ENCODE data around the gene AGR2. TPM values are rescaled to one million over a fixed set of nuclear protein-coding genes. Genes with fewer than 3 reads are reported as not detected.

AGR2 gene
- polyA plus RNA-seq, 3 donors, result not detected

DNA sequence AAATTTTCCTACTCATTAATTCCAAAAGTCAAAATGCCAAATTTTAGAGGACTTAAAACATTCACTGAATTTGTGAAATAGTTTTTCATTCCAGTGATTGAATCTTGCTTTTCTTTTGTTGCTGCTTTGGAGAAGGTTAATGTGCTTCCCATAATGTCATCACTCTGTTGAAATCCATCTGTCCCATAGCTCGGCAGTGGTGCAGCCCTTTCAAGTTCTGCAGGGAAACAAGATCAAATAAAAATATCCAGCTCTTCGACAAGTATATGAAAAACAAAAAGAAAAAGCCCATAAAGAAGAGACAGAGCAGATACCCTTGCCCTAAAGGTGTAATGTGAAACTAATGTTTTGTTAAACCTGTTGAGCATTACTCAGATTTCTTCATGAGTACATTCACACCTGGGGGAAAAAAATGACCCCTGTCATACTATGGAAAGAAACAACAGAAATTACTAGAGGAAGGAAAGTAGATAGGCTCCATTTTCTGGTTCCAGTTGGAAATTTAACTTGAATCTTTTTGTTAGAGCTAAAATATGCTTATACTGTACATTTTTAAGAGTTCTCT lies 41.9 kb upstream of the AGR2 start:
- TF ChIP-seq, protein P1, sequence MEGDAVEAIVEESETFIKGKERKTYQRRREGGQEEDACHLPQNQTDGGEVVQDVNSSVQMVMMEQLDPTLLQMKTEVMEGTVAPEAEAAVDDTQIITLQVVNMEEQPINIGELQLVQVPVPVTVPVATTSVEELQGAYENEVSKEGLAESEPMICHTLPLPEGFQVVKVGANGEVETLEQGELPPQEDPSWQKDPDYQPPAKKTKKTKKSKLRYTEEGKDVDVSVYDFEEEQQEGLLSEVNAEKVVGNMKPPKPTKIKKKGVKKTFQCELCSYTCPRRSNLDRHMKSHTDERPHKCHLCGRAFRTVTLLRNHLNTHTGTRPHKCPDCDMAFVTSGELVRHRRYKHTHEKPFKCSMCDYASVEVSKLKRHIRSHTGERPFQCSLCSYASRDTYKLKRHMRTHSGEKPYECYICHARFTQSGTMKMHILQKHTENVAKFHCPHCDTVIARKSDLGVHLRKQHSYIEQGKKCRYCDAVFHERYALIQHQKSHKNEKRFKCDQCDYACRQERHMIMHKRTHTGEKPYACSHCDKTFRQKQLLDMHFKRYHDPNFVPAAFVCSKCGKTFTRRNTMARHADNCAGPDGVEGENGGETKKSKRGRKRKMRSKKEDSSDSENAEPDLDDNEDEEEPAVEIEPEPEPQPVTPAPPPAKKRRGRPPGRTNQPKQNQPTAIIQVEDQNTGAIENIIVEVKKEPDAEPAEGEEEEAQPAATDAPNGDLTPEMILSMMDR (IDR thresholded peaks at IDR 0.05), result no peak
- no peak overlapping the region for H3K4me3 ChIP-seq (replicated peaks in 1 of 3; ENCODE audit: low read depth in 2 of 3, low read length in 3 of 3)
- peak overlapping the region; percentile 15 for H2AFZ ChIP-seq (ENCODE audit: insufficient read depth, low read depth, low read length, poor library complexity, severe bottlenecking)
- no peak overlapping the region for H3K9ac ChIP-seq (ENCODE audit: insufficient read depth, low read length, poor library complexity, severe bottlenecking)
- no peak for DNase-seq
- peaks cover 10 to 15% of the 10 kb centered on the region in 2 donors for H3K4me1 ChIP-seq (ENCODE audit: control insufficient read depth in 1 of 2, insufficient read depth in 2 of 2, low read length in 2 of 2)
- no peak overlapping the region for H3K4me2 ChIP-seq (replicated peaks; ENCODE audit: extremely low read depth, low read length, poor library complexity, severe bottlenecking)
- no peaks in the 10 kb centered on the region for H3K79me2 ChIP-seq (ENCODE audit: insufficient read depth, low read length)
- intact Hi-C loops (cut with micrococcal nuclease), result no loop called here
- H3K4me3 Mint-ChIP-seq, result no peak overlapping the region
- peaks cover 0 to 2% (median 0%) of the 10 kb centered on the region in 7 donors for H3K9me3 Mint-ChIP-seq
- H3K36me3 Mint-ChIP-seq, result no peaks in the 10 kb centered on the region
- peaks cover 0 to 4% (median 0%) of the 10 kb centered on the region in 3 donors for H3K27me3 Mint-ChIP-seq (ENCODE audit: low read depth in 3 of 3)
- H3K27ac ChIP-seq (ENCODE audit: low read depth in 1 of 2, low read length in 2 of 2), result no peak overlapping the region
- WGBS (ENCODE audit: insufficient coverage), result no CpG with 5 or more reads among the region's 2 CpGs
- H3K36me3 ChIP-seq (replicated peaks in 1 of 2; ENCODE audit: control insufficient read depth in 1 of 2, insufficient read depth in 2 of 2, low read length in 2 of 2), result no peaks in the 10 kb centered on the region
- H4K20me1 ChIP-seq (ENCODE audit: insufficient read depth, low read length), result no peaks in the 10 kb centered on the region
- peaks cover 18% of the 10 kb centered on the region for H3K4me1 Mint-ChIP-seq
- H3K27ac Mint-ChIP-seq, result no peak overlapping the region
- H3K27me3 ChIP-seq (ENCODE audit: control insufficient read depth in 2 of 2, insufficient read depth in 2 of 2, low read length in 2 of 2), result no peaks in the 10 kb centered on the region
- no peaks in the 10 kb centered on the region for H3K9me3 ChIP-seq (replicated peaks in 1 of 2; ENCODE audit: control insufficient read depth in 1 of 2, insufficient read depth in 1 of 2, low read length in 2 of 2)

DNA sequence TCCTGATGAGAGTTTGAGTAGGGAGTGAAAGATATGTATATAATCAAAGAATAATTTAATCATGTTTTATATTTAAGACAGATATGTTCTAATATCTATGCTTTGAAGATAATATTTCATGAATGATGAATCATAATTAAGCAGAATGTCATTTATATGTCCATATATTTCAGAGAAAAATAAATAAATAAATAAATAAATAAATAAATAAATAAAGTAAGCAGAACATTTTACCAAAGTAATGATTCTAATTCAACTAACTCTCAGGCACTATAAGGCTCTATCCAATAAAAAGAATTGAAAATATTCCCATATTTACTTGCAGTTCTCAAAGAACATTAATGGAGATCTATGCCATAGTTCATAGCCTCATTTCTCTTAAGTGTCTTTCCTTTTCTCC lies 40.9 kb upstream of the AGR2 start:
- Mint-ChIP-seq H3K9me3 (peaks cover 0 to 2% (median 0%) of the 10 kb centered on the region in 7 donors), H3K4me3 (no peak overlapping the region), H3K4me1 (peaks cover 13% of the 10 kb centered on the region), H3K27me3 (ENCODE audit: low read depth in 3 of 3) (peaks cover 0 to 4% (median 0%) of the 10 kb centered on the region in 3 donors), H3K36me3 (no peaks in the 10 kb centered on the region), H3K27ac (no peak overlapping the region)
- intact Hi-C loops (cut with micrococcal nuclease), result no loop called here
- Histone ChIP-seq H3K4me1 (ENCODE audit: control insufficient read depth in 1 of 2, insufficient read depth in 2 of 2, low read length in 2 of 2) (peaks cover 5% of the 10 kb centered on the region in 2 donors), H2AFZ (ENCODE audit: insufficient read depth, low read depth, low read length, poor library complexity, severe bottlenecking) (no peak overlapping the region), H3K27me3 (ENCODE audit: control insufficient read depth in 2 of 2, insufficient read depth in 2 of 2, low read length in 2 of 2) (no peaks in the 10 kb centered on the region), H3K36me3 (replicated peaks in 1 of 2; ENCODE audit: control insufficient read depth in 1 of 2, insufficient read depth in 2 of 2, low read length in 2 of 2) (no peaks in the 10 kb centered on the region), H3K4me2 (replicated peaks; ENCODE audit: extremely low read depth, low read length, poor library complexity, severe bottlenecking) (no peak overlapping the region), H3K79me2 (ENCODE audit: insufficient read depth, low read length) (no peaks in the 10 kb centered on the region), H4K20me1 (ENCODE audit: insufficient read depth, low read length) (no peaks in the 10 kb centered on the region), H3K4me3 (replicated peaks in 1 of 3; ENCODE audit: low read depth in 2 of 3, low read length in 3 of 3) (no peak overlapping the region), H3K9ac (ENCODE audit: insufficient read depth, low read length, poor library complexity, severe bottlenecking) (no peak overlapping the region), H3K9me3 (replicated peaks in 1 of 2; ENCODE audit: control insufficient read depth in 1 of 2, insufficient read depth in 1 of 2, low read length in 2 of 2) (no peaks in the 10 kb centered on the region), H3K27ac (ENCODE audit: low read depth in 1 of 2, low read length in 2 of 2) (no peak overlapping the region)
- DNase-seq, result no peak
- TF ChIP-seq, protein P1 (IDR thresholded peaks at IDR 0.05), result no peak
